ENCODE measurements around the gene REXO2. TPM values are rescaled to one million over a fixed set of nuclear protein-coding genes. Genes with fewer than 3 reads are reported as not detected.

REXO2 gene
- total and polyA plus RNA-seq, 2 of the 13 experiments (the other 11 are each of a cell fraction or from before 2014, with no cell fraction given): 95.6 to 104 TPM

GRCh38 chr11:114482114-114482513, 42.8 kb downstream of the REXO2 start (continued):
- no peak for TF ChIP-seq POLR2AphosphoS2 (IDR thresholded peaks at IDR 0.05; ENCODE audit: low read depth, low read length)
- TF ChIP-seq ZNF224 (CRISPR knock-in tag; IDR thresholded peaks at IDR 0.05): no peak
- TF ChIP-seq GATAD2A (CRISPR knock-in tag; IDR thresholded peaks at IDR 0.05): no peak
- no peak for TF ChIP-seq ZNF878 (CRISPR knock-in tag; IDR thresholded peaks at IDR 0.05)
- TF ChIP-seq MAFG (CRISPR knock-in tag; IDR thresholded peaks at IDR 0.05): no peak
- TF ChIP-seq ZNF460 (CRISPR knock-in tag; IDR thresholded peaks at IDR 0.05; ENCODE audit: borderline replicate concordance): no peak
- TF ChIP-seq SMAD3 (CRISPR knock-in tag; IDR thresholded peaks at IDR 0.05): no peak

- no peaks in the 10 kb centered on the region for H3K9me3 ChIP-seq (ENCODE audit: low read length)
- DNase-seq (ENCODE audit: low spot score): no peak
- H3K4me2 ChIP-seq (ENCODE audit: low read depth, low read length): no peak overlapping the region
- H3K9ac ChIP-seq (ENCODE audit: insufficient read depth, low read depth, low read length): no peak overlapping the region
- H2AFZ ChIP-seq (ENCODE audit: low read length): no peak overlapping the region
- ChIA-PET POLR2A (no interaction called here), CTCF (ENCODE audit: low intra/inter-chr PET ratio, low total read pairs) (no interaction called here)
- WGBS (ENCODE audit: low lambda C conversion rate): 2% methylated on average over 2 of the region's 2 CpGs
- no TSS peak for BruUV-seq (replicated peaks)
- H3K27ac ChIP-seq (ENCODE audit: extremely low read length, insufficient read depth, low read length): no peak overlapping the region
- no peaks in the 10 kb centered on the region for H3K4me1 ChIP-seq (ENCODE audit: insufficient read depth, low read length)
- 0 out of 5 replicates have a peak, but pooled peaks cover 0 to 1% of the 10 kb centered on the region in 2 experiments for H3K27me3 ChIP-seq (ENCODE audit: control insufficient read depth in 1 of 2, insufficient read depth in 2 of 2, low read length in 2 of 2)
- no peak for ATAC-seq
- intact Hi-C loops (cut with micrococcal nuclease; ENCODE audit: unreplicated experiment) (no loop called here), in situ Hi-C loops (cut with HindIII; ENCODE audit: extremely low pct_ligation_motif_present, low pct_unique_long_range_greater_than_20kb) (no loop called here)
- FAIRE-seq: no peak
- H3K79me2 ChIP-seq (ENCODE audit: insufficient read depth, low read length): no peaks in the 10 kb centered on the region
- no peaks in the 10 kb centered on the region for H4K20me1 ChIP-seq (ENCODE audit: insufficient read depth, low read length)
- H3K36me3 ChIP-seq (replicated peaks in 1 of 2; ENCODE audit: control insufficient read depth in 1 of 2, insufficient read depth in 2 of 2, low read length in 2 of 2): no peaks in the 10 kb centered on the region
- no peak overlapping the region for H3K4me3 ChIP-seq (replicated peaks in 1 of 3; ENCODE audit: insufficient read depth in 1 of 3, low read depth in 2 of 3, low read length in 3 of 3)
- TF ChIP-seq ZNF343 (CRISPR knock-in tag; IDR thresholded peaks at IDR 0.05): no peak
- no peak for TF ChIP-seq NFE2L2 (IDR thresholded peaks at IDR 0.05; ENCODE audit: low read length)
- no peak for TF ChIP-seq ZSCAN21 (CRISPR knock-in tag; IDR thresholded peaks at IDR 0.05; ENCODE audit: borderline replicate concordance)
- no peak for TF ChIP-seq BRD4 (CRISPR knock-in tag; IDR thresholded peaks at IDR 0.05)
- TF ChIP-seq ZHX1 (CRISPR knock-in tag; IDR thresholded peaks at IDR 0.05; ENCODE audit: low read depth): no peak
- no peak for TF ChIP-seq ZNF414 (CRISPR knock-in tag; IDR thresholded peaks at IDR 0.05)
- no peak for TF ChIP-seq RBM22 (optimal IDR thresholded peaks at IDR 0.05; ENCODE audit: low read length)
- TF ChIP-seq WIZ (CRISPR knock-in tag; IDR thresholded peaks at IDR 0.05): no peak
- no peak for TF ChIP-seq PLRG1 (conservative IDR thresholded peaks at IDR 0.05)
- no peak for TF ChIP-seq ZBTB34 (CRISPR knock-in tag; IDR thresholded peaks at IDR 0.05)
Measured at GRCh38 chr11:114483929-114484328, 44.7 kb downstream of the REXO2 start.

Measured in HepG2 (cell line).